Right atrium auricular region (tissue), 2 donors: ENCODE data around the gene CDNF. TPM values are rescaled to one million over a fixed set of nuclear protein-coding genes. Genes with fewer than 3 reads are reported as not detected.

ENCODE experiments used
- DNase-seq: peaks from one replicate; pipeline ENCODE4 v3.0.0-alpha.2; 2019; ENCODE audit warnings: low spot score
- H3K27ac ChIP-seq, 2 donors: fragments of 200-600 bp; sonication (generic); 1 replicate in 1 of 2; 2 replicates in 1 of 2; pipeline ENCODE4 v1.5.1; 2016 to 2019
- H3K27me3 ChIP-seq, 2 donors: fragments of 200-600 bp; sonication (generic); one replicate each; pipeline versions ENCODE4 v1.5.1 to v1.6.0; 2017 to 2019
- H3K36me3 ChIP-seq: fragments of 200-600 bp; sonication (generic); one replicate; pipeline ENCODE4 v1.5.1; 2016
- H3K4me1 ChIP-seq, 2 donors: fragments of 200-600 bp; sonication (generic); one replicate each; pipeline versions ENCODE4 v1.5.1 to v1.6.0; 2017 to 2019
- H3K4me3 ChIP-seq, 2 donors: fragments of 200-600 bp; sonication (generic); 1 replicate in 1 of 2; 2 replicates in 1 of 2; pipeline ENCODE4 v1.5.1; 2017 to 2019; ENCODE audit warnings: mild to moderate bottlenecking in 1 of 2, moderate library complexity in 1 of 2
- H3K9me3 ChIP-seq, 2 donors: fragments of 200-600 bp; sonication (generic); one replicate each; pipeline ENCODE4 v1.5.1; 2019
- CTCF ChIP-seq, 2 donors: fragments of 200-600 bp; sonication (generic); IDR thresholded peaks; one replicate each; pipeline ENCODE4 v1.5.1; 2019; ENCODE audit warnings: antibody characterized with exemption in 2 of 2
- total RNA-seq, 2 donors: library from RNA; depleted of rRNA; stranded (reverse); fragments of >200 nt; gene quantifications; one replicate each; pipeline ENCODE4 v1.1.0, GENCODE V29; 2016

CDNF gene
- total RNA-seq, 2 donors from 2014 or later, result 1.1 to 3.3 TPM

- Histone ChIP-seq H3K9me3 (no peaks in the 10 kb centered on the region), H3K27me3 (no peaks in the 10 kb centered on the region), H3K4me3 (no peak overlapping the region), H3K4me1 (no peaks in the 10 kb centered on the region), H3K27ac (no peak overlapping the region), H3K36me3 (no peaks in the 10 kb centered on the region)
- no peak for DNase-seq
- TF ChIP-seq CTCF (IDR thresholded peaks at IDR 0.05), result no peak
Measured at GRCh38 chr10:14800397-14800796, 37.4 kb downstream of the CDNF start.

GRCh38 chr10:14798636-14799035 is 39.2 kb downstream of the CDNF start:
- no peak for DNase-seq
- Histone ChIP-seq H3K27ac (no peak overlapping the region), H3K9me3 (no peaks in the 10 kb centered on the region)

GRCh38 chr10:14787938-14788337 is 49.9 kb downstream of the CDNF start:
- no peak for DNase-seq

More at GRCh38 chr10:14798636-14799035, 39.2 kb downstream of the CDNF start:
- Histone ChIP-seq H3K4me3 (no peak overlapping the region), H3K36me3 (no peaks in the 10 kb centered on the region), H3K27me3 (no peaks in the 10 kb centered on the region), H3K4me1 (no peaks in the 10 kb centered on the region)
- no peak for TF ChIP-seq CTCF (IDR thresholded peaks at IDR 0.05)

GRCh38 chr10:14784459-14785055 is 53.3 kb downstream of the CDNF start:
- TF ChIP-seq CTCF (IDR thresholded peaks at IDR 0.05), result no peak
- no peak overlapping the region for H3K4me3 ChIP-seq
- H3K9me3 ChIP-seq, result peaks cover 0 to 6% of the 10 kb centered on the region in 2 donors
- H3K27ac ChIP-seq, result no peak overlapping the region
- no peaks in the 10 kb centered on the region for H3K27me3 ChIP-seq
- DNase-seq, result no peak
- no peaks in the 10 kb centered on the region for H3K36me3 ChIP-seq
- H3K4me1 ChIP-seq, result no peaks in the 10 kb centered on the region

More at GRCh38 chr10:14787938-14788337, 49.9 kb downstream of the CDNF start:
- Histone ChIP-seq H3K9me3 (peaks cover 0 to 6% of the 10 kb centered on the region in 2 donors), H3K36me3 (no peaks in the 10 kb centered on the region), H3K4me3 (no peak overlapping the region), H3K27me3 (no peaks in the 10 kb centered on the region), H3K27ac (no peak overlapping the region), H3K4me1 (no peaks in the 10 kb centered on the region)
- no peak for TF ChIP-seq CTCF (IDR thresholded peaks at IDR 0.05)

- H3K36me3 ChIP-seq, result no peaks in the 10 kb centered on the region
- no peak overlapping the region for H3K4me3 ChIP-seq
- H3K4me1 ChIP-seq, result peaks cover 0 to 10% of the 10 kb centered on the region in 2 donors
- TF ChIP-seq CTCF (IDR thresholded peaks at IDR 0.05), result no peak
- peaks cover 0 to 6% of the 10 kb centered on the region in 2 donors for H3K9me3 ChIP-seq
- no peak overlapping the region for H3K27ac ChIP-seq
- no peak for DNase-seq
- H3K27me3 ChIP-seq, result no peaks in the 10 kb centered on the region
Measured at GRCh38 chr10:14782691-14783363, 55.0 kb downstream of the CDNF start.
